PC-3 (cell line): ENCODE results near the gene NOTCH4. TPM values are rescaled to one million over a fixed set of nuclear protein-coding genes. Genes with fewer than 3 reads are reported as not detected.

Source experiments
- ATAC-seq: fragments of 200-7000 bp; cut with Tn5 transposase; 2 replicates; pipeline ENCODE4 v1.9.1; 2020; ENCODE audit warnings: mild to moderate bottlenecking, moderate library complexity
- BruUV-seq: library from RNA; stranded (reverse); fragments of 400-500 nt; replicated peaks from 2 replicates; lab custom pipeline; 2021; lab: Mats Ljungman, UMichigan
- CTCF ChIA-PET: fragments of 300-600 bp; sonication (Branson Sonifier 250); formaldehyde crosslinking; loops from one replicate; lab custom pipeline; 2022; ENCODE audit warnings: antibody characterized with exemption; lab: Charles Lee
- POLR2A ChIA-PET: fragments of 300-600 bp; sonication (Branson Sonifier 250); formaldehyde crosslinking; loops from one replicate; lab custom pipeline; 2022; ENCODE audit warnings: antibody characterized with exemption; ENCODE audit not compliant: unreplicated experiment; lab: Charles Lee
- DNase-seq: peaks from one replicate; pipeline ENCODE4 v3.0.0-alpha.2; 2015
- H2AFZ ChIP-seq: fragments of 300-600 bp; sonication (generic); 2 replicates; pipeline ENCODE4 v1.6.0; 2016; ENCODE audit warnings: antibody characterized with exemption, low read length
- H3F3A ChIP-seq: fragments of 300-600 bp; sonication (generic); one replicate; pipeline ENCODE4 v1.6.0; 2017; ENCODE audit warnings: antibody characterized with exemption, low read length, control low read depth, mild to moderate bottlenecking; ENCODE audit not compliant: unreplicated experiment
- H3K27ac ChIP-seq: fragments of 300-600 bp; sonication (generic); 2 replicates; pipeline ENCODE4 v1.5.1; 2016; ENCODE audit warnings: mild to moderate bottlenecking, low read length
- H3K27me3 ChIP-seq: fragments of 300-600 bp; sonication (generic); 2 replicates; pipeline ENCODE4 v1.6.1; 2016; ENCODE audit warnings: low read length, mixed read lengths
- H3K36me3 ChIP-seq: fragments of 300-600 bp; sonication (generic); 2 replicates; pipeline ENCODE4 v1.6.1; 2016; ENCODE audit warnings: low read depth, mixed run types, low read length, mixed read lengths
- H3K4me1 ChIP-seq: fragments of 300-600 bp; sonication (generic); 2 replicates; pipeline ENCODE4 v1.5.1; 2016; ENCODE audit warnings: low read length; ENCODE audit not compliant: insufficient read depth
- H3K4me2 ChIP-seq: fragments of 300-600 bp; sonication (generic); 2 replicates; pipeline ENCODE4 v1.6.0; 2016; ENCODE audit warnings: low read length
- H3K4me3 ChIP-seq: fragments of 300-600 bp; sonication (generic); 2 replicates; pipeline ENCODE4 v1.5.1; 2016; ENCODE audit warnings: mild to moderate bottlenecking, low read length, mixed read lengths
- H3K79me2 ChIP-seq: fragments of 300-600 bp; sonication (generic); 2 replicates; pipeline ENCODE4 v1.6.1; 2017; ENCODE audit warnings: low read length, mixed read lengths
- H3K9ac ChIP-seq: fragments of 300-600 bp; sonication (generic); 2 replicates; pipeline ENCODE4 v1.6.0; 2016; ENCODE audit warnings: mild to moderate bottlenecking, low read length
- H3K9me2 ChIP-seq: fragments of 300-600 bp; sonication (generic); replicated peaks from 2 replicates; pipeline ENCODE4 v1.6.1; 2016; ENCODE audit warnings: mixed run types, low read length, mixed read lengths
- H3K9me3 ChIP-seq: fragments of 300-600 bp; sonication (generic); 2 replicates; pipeline ENCODE4 v1.6.1; 2016; ENCODE audit warnings: low read length, mixed read lengths
- H4K20me1 ChIP-seq: fragments of 300-600 bp; sonication (generic); 2 replicates; pipeline ENCODE4 v1.6.1; 2016; ENCODE audit warnings: low read length, mixed read lengths
- EZH2 ChIP-seq: fragments of 300-600 bp; sonication (generic); IDR thresholded peaks from one replicate; pipeline ENCODE4 v1.6.1; 2017; ENCODE audit warnings: antibody characterized with exemption, mild to moderate bottlenecking, low read length; ENCODE audit not compliant: unreplicated experiment
- EZH2phosphoT487 ChIP-seq: fragments of 300-600 bp; sonication (generic); IDR thresholded peaks from 2 replicates; pipeline ENCODE4 v1.6.1; 2018; ENCODE audit warnings: mild to moderate bottlenecking, antibody characterized with exemption, low read length, borderline replicate concordance
- intact Hi-C: fragments of 100-400 bp; cut with micrococcal nuclease; formaldehyde crosslinking; loops from 2 replicates; pipeline ENCODE4 v1.9.0; 2023
- total RNA-seq: library from RNA; depleted of rRNA; stranded (reverse); fragments of >200 nt; gene quantifications from 2 replicates; pipeline ENCODE4 v1.2.3, GENCODE V29; 2014
- TF ChIP-seq, protein P1 (sequence below): fragments of 300-600 bp; sonication (generic); conservative IDR thresholded peaks from 2 replicates; pipeline ENCODE4 v1.5.1; 2017; ENCODE audit warnings: antibody characterized with exemption, low read depth, mild to moderate bottlenecking, low read length

NOTCH4 gene
- total RNA-seq, 1 experiment from 2014 or later, result 1.7 TPM

GRCh38 chr6:32151863-32152768, 71.8 kb downstream of the NOTCH4 start, which contains the start of gene PRRT1:
TSS of gene PRRT1 (minus strand) at chr6:32151939. CDS start at chr6:32151827, 112 bp downstream.
- ATAC-seq (no peak), DNase-seq (no peak)
- Histone ChIP-seq H2AFZ (no peak within 1 kb of the TSS), H3K27me3 (no peaks in the 10 kb centered on the region), H3K4me3 (peak within 1 kb of the TSS; percentile 96; the same call in 1 of the 2 replicates), H3K4me2 (peak within 1 kb of the TSS; percentile 95; the same call in 1 of the 2 replicates), H3K4me1 (peaks cover 12% of the 10 kb centered on the region), H3K36me3 (no peaks in the 10 kb centered on the region), H3F3A (no peaks in the 10 kb centered on the region), H3K27ac (no peak within 1 kb of the TSS), H3K9me3 (no peaks in the 10 kb centered on the region), H4K20me1 (no peaks in the 10 kb centered on the region), H3K79me2 (peaks cover 29% of the 10 kb centered on the region), H3K9ac (0 out of 2 replicates have a peak within 1 kb of the TSS, but pooled peaks have one; percentile 94), H3K9me2 (no peaks in the 10 kb centered on the region)
- TF ChIP-seq, protein P1, sequence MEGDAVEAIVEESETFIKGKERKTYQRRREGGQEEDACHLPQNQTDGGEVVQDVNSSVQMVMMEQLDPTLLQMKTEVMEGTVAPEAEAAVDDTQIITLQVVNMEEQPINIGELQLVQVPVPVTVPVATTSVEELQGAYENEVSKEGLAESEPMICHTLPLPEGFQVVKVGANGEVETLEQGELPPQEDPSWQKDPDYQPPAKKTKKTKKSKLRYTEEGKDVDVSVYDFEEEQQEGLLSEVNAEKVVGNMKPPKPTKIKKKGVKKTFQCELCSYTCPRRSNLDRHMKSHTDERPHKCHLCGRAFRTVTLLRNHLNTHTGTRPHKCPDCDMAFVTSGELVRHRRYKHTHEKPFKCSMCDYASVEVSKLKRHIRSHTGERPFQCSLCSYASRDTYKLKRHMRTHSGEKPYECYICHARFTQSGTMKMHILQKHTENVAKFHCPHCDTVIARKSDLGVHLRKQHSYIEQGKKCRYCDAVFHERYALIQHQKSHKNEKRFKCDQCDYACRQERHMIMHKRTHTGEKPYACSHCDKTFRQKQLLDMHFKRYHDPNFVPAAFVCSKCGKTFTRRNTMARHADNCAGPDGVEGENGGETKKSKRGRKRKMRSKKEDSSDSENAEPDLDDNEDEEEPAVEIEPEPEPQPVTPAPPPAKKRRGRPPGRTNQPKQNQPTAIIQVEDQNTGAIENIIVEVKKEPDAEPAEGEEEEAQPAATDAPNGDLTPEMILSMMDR, result no peak
- TF ChIP-seq EZH2, result no peak
- no TSS peak for BruUV-seq
- intact Hi-C loops, result no loop called here
- ChIA-PET CTCF (no interaction called here), POLR2A (interaction anchor here (0.7 kb wide), 1 partner anchor 23 kb away, joined by 3 read pairs; no protein-coding TSS in a partner anchor)

- intact Hi-C loops, result no loop called here
- POLR2A ChIA-PET, result interaction anchor here (0.7 kb wide), 1 partner anchor 22 kb away, joined by 3 read pairs; no protein-coding TSS in a partner anchor
These were observed 72.5 kb downstream of the NOTCH4 start for GRCh38 chr6:32151181-32151862.

More at GRCh38 chr6:32151181-32151862, 72.5 kb downstream of the NOTCH4 start:
- H3K9me3 ChIP-seq, result no peaks in the 10 kb centered on the region
- H3F3A ChIP-seq, result no peaks in the 10 kb centered on the region
- no TSS peak for BruUV-seq
- H2AFZ ChIP-seq, result no peak overlapping the region
- H3K27ac ChIP-seq, result no peak overlapping the region
- peaks cover 23% of the 10 kb centered on the region for H3K79me2 ChIP-seq
- H3K9ac ChIP-seq, result no peak overlapping the region
- peaks cover 12% of the 10 kb centered on the region for H3K4me1 ChIP-seq
- no peaks in the 10 kb centered on the region for H3K9me2 ChIP-seq
- TF ChIP-seq, protein P1, result no peak
- TF ChIP-seq EZH2 (no peak), EZH2phosphoT487 (no peak)
- H4K20me1 ChIP-seq, result no peaks in the 10 kb centered on the region
- no peaks in the 10 kb centered on the region for H3K27me3 ChIP-seq
- H3K36me3 ChIP-seq, result no peaks in the 10 kb centered on the region
- no peak overlapping the region for H3K4me2 ChIP-seq
- H3K4me3 ChIP-seq, result no peak overlapping the region
- CTCF ChIA-PET, result no interaction called here
- DNase-seq, result no peak
- no peak for ATAC-seq
